ENCODE data around the gene TMEM255B.

The TMEM255B gene

GRCh38 chr13:113845723-113846635 lies 87.0 kb downstream of the TMEM255B start:
- H3K36me3 ChIP-seq (ENCODE audit: low read depth), result peaks cover 72% of the 10 kb centered on the region
- H3K4me3 ChIP-seq (ENCODE audit: severe bottlenecking), result no peak overlapping the region
- H3K27me3 ChIP-seq (ENCODE audit: insufficient read depth, poor library complexity, severe bottlenecking), result no peaks in the 10 kb centered on the region
- ATAC-seq (ENCODE audit: low read depth) (no peak), DNase-seq (ENCODE audit: low spot score) (peak; percentile 26)
- TF ChIP-seq CTCF (IDR thresholded peaks at IDR 0.05; ENCODE audit: poor library complexity, severe bottlenecking), result no peak
- H3K27ac ChIP-seq (ENCODE audit: poor library complexity, severe bottlenecking), result peak overlapping the region; percentile 10
- peaks cover 41% of the 10 kb centered on the region for H3K4me1 ChIP-seq (ENCODE audit: insufficient read depth, poor library complexity, severe bottlenecking)
- peaks cover 2% of the 10 kb centered on the region for H3K9me3 ChIP-seq (ENCODE audit: severe bottlenecking)

- no peaks in the 10 kb centered on the region for H3K27me3 ChIP-seq (ENCODE audit: insufficient read depth, poor library complexity, severe bottlenecking)
- TF ChIP-seq CTCF (IDR thresholded peaks at IDR 0.05; ENCODE audit: poor library complexity, severe bottlenecking), result no peak
- peak overlapping the region; percentile 93 for H3K27ac ChIP-seq (ENCODE audit: poor library complexity, severe bottlenecking)
- peaks cover 2% of the 10 kb centered on the region for H3K9me3 ChIP-seq (ENCODE audit: severe bottlenecking)
- peaks cover 41% of the 10 kb centered on the region for H3K4me1 ChIP-seq (ENCODE audit: insufficient read depth, poor library complexity, severe bottlenecking)
- peak; percentile 48 for DNase-seq (ENCODE audit: low spot score)
- H3K36me3 ChIP-seq (ENCODE audit: low read depth), result peaks cover 78% of the 10 kb centered on the region
- ATAC-seq (ENCODE audit: low read depth), result no peak
- no peak overlapping the region for H3K4me3 ChIP-seq (ENCODE audit: severe bottlenecking)
These were observed 87.8 kb downstream of the TMEM255B start for GRCh38 chr13:113846636-113847318.

- H3K27ac ChIP-seq (ENCODE audit: poor library complexity, severe bottlenecking), result peak overlapping the region; percentile 93
- H3K36me3 ChIP-seq (ENCODE audit: low read depth), result peaks cover 77% of the 10 kb centered on the region
- peaks cover 41% of the 10 kb centered on the region for H3K4me1 ChIP-seq (ENCODE audit: insufficient read depth, poor library complexity, severe bottlenecking)
- H3K9me3 ChIP-seq (ENCODE audit: severe bottlenecking), result peaks cover 2% of the 10 kb centered on the region
- no peak for TF ChIP-seq CTCF (IDR thresholded peaks at IDR 0.05; ENCODE audit: poor library complexity, severe bottlenecking)
- no peaks in the 10 kb centered on the region for H3K27me3 ChIP-seq (ENCODE audit: insufficient read depth, poor library complexity, severe bottlenecking)
- DNase-seq (ENCODE audit: low spot score) (peak; percentile 39), ATAC-seq (ENCODE audit: low read depth) (no peak)
- H3K4me3 ChIP-seq (ENCODE audit: severe bottlenecking), result no peak overlapping the region
These were observed 89.0 kb downstream of the TMEM255B start for GRCh38 chr13:113848020-113848419.

GRCh38 chr13:113848431-113849260 lies 89.6 kb downstream of the TMEM255B start:
- H3K36me3 ChIP-seq (ENCODE audit: low read depth), result peaks cover 73% of the 10 kb centered on the region
- no peak for TF ChIP-seq CTCF (IDR thresholded peaks at IDR 0.05; ENCODE audit: poor library complexity, severe bottlenecking)
- H3K27me3 ChIP-seq (ENCODE audit: insufficient read depth, poor library complexity, severe bottlenecking), result no peaks in the 10 kb centered on the region
- H3K4me1 ChIP-seq (ENCODE audit: insufficient read depth, poor library complexity, severe bottlenecking), result peaks cover 41% of the 10 kb centered on the region
- H3K9me3 ChIP-seq (ENCODE audit: severe bottlenecking), result peaks cover 2% of the 10 kb centered on the region
- peak overlapping the region; percentile 93 for H3K27ac ChIP-seq (ENCODE audit: poor library complexity, severe bottlenecking)
- H3K4me3 ChIP-seq (ENCODE audit: severe bottlenecking), result no peak overlapping the region
- peak; percentile 64 for ATAC-seq (ENCODE audit: low read depth)
- DNase-seq (ENCODE audit: low spot score), result peak; percentile 77
